GM12892 (cell line): Measurements from ENCODE around the gene PTPRN2.

Experiments used
- POLR2A ChIP-seq: IDR thresholded peaks from 2 replicates; pipeline ENCODE4 v1.6.1; 2011; ENCODE audit warnings: low read depth, low read length, control low read depth
- POLR2AphosphoS5 ChIP-seq: IDR thresholded peaks from 2 replicates; pipeline ENCODE4 v1.6.1; 2011; ENCODE audit warnings: low read depth, low read length, control low read depth

GRCh38 chr7:158274404-158274811 is 313.2 kb downstream of the PTPRN2 start:
- no peak for TF ChIP-seq POLR2AphosphoS5
- TF ChIP-seq POLR2A, result no peak
